Measurements from ENCODE around the gene ST7L. TPM values are rescaled to one million over a fixed set of nuclear protein-coding genes. Genes with fewer than 3 reads are reported as not detected.

The ST7L gene
- total RNA-seq, 1 donor from 2014 or later = 12.6 TPM

DNA sequence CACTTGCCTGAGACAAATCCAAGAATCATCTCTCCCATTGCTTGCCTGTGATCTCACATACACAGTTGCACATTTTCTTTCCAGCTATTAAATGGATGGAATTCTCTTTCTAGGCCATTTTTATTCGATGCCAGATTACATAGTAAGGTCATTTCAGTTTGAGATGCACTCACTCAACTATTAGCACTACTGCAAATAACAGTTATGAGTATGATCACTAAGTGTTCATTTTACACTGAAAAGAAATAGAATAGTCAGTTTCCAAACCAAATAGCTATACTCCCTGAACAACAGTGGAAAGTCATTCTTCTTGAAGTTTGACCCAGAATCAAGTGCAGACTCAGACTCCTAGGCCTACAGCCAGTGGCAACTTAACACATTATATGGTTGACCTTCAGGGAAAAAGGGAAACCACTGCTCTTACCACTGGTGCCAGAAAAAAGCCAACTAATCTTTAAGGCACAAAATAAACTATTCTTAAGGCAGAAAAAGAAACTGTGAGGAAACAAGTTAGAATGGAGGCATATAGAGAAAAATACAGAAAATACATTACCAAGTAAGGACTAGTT is 78.6 kb downstream of the ST7L start:
- TF ChIP-seq, protein P1, sequence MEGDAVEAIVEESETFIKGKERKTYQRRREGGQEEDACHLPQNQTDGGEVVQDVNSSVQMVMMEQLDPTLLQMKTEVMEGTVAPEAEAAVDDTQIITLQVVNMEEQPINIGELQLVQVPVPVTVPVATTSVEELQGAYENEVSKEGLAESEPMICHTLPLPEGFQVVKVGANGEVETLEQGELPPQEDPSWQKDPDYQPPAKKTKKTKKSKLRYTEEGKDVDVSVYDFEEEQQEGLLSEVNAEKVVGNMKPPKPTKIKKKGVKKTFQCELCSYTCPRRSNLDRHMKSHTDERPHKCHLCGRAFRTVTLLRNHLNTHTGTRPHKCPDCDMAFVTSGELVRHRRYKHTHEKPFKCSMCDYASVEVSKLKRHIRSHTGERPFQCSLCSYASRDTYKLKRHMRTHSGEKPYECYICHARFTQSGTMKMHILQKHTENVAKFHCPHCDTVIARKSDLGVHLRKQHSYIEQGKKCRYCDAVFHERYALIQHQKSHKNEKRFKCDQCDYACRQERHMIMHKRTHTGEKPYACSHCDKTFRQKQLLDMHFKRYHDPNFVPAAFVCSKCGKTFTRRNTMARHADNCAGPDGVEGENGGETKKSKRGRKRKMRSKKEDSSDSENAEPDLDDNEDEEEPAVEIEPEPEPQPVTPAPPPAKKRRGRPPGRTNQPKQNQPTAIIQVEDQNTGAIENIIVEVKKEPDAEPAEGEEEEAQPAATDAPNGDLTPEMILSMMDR (IDR thresholded peaks at IDR 0.05; ENCODE audit: borderline replicate concordance) = no peak
- intact Hi-C loops (cut with micrococcal nuclease) = no loop called here
- no peak overlapping the region for H3K27ac ChIP-seq (replicated peaks)
- H3K9me3 ChIP-seq (replicated peaks) = no peaks in the 10 kb centered on the region
- H3K36me3 ChIP-seq = peaks cover 30% of the 10 kb centered on the region
- H3K4me1 ChIP-seq = peaks cover 36% of the 10 kb centered on the region
- DNase-seq = no peak
- no peak overlapping the region for H3K4me3 ChIP-seq
- no peaks in the 10 kb centered on the region for H3K27me3 ChIP-seq (ENCODE audit: low read depth)

DNA sequence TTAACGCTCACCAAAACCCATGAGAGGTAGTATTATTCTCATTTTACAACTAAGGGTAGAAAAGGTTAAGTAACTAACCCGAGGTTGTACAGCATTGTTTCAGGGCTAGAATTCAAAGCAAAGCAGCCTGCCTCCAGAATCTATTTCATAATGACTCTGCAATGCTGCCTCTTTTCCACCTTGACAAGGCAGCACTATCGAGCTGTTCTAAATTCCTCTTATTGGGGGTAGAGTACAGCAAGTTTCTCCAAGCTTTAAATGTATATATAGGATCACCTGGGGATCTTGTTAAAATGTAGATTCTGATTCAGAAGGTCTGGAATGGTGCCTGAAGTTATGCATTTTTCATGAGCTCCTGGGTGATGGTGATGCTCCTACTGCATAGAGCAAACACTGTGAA is 80.1 kb downstream of the ST7L start:
- TF ChIP-seq, protein P1 (IDR thresholded peaks at IDR 0.05; ENCODE audit: borderline replicate concordance) = no peak
- H3K36me3 ChIP-seq = peaks cover 31% of the 10 kb centered on the region
- no peaks in the 10 kb centered on the region for H3K9me3 ChIP-seq (replicated peaks)
- H3K4me3 ChIP-seq = no peak overlapping the region
- no peak for DNase-seq
- H3K4me1 ChIP-seq = peaks cover 35% of the 10 kb centered on the region
- intact Hi-C loops (cut with micrococcal nuclease) = no loop called here
- no peak overlapping the region for H3K27ac ChIP-seq (replicated peaks)
- H3K27me3 ChIP-seq (ENCODE audit: low read depth) = no peaks in the 10 kb centered on the region

DNA sequence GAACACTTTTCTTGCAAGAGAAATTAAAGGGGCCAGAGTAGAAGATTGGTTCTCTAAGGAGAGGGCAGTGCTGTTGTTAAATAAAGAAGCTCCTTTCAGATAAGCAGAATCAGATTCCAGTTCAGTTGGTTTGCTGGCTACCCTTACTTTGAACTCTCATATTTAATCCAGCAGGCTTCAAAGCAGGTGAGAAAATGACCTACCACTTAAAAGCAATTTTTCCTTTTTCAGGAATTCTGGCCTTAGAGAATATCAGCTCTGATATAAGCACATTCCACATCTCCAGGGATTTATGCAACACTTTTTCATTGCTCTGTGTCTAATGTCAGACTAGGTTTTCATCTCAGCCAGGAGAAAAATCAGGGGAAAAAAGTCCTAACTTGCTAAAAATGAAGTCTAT is 81.5 kb downstream of the ST7L start:
- DNase-seq = no peak
- Histone ChIP-seq H3K27me3 (ENCODE audit: low read depth) (no peaks in the 10 kb centered on the region), H3K4me1 (peaks cover 38% of the 10 kb centered on the region), H3K36me3 (peaks cover 34% of the 10 kb centered on the region), H3K4me3 (no peak overlapping the region), H3K9me3 (replicated peaks) (no peaks in the 10 kb centered on the region), H3K27ac (replicated peaks) (no peak overlapping the region)
- TF ChIP-seq, protein P1 (IDR thresholded peaks at IDR 0.05; ENCODE audit: borderline replicate concordance) = no peak
- intact Hi-C loops (cut with micrococcal nuclease) = no loop called here

DNA sequence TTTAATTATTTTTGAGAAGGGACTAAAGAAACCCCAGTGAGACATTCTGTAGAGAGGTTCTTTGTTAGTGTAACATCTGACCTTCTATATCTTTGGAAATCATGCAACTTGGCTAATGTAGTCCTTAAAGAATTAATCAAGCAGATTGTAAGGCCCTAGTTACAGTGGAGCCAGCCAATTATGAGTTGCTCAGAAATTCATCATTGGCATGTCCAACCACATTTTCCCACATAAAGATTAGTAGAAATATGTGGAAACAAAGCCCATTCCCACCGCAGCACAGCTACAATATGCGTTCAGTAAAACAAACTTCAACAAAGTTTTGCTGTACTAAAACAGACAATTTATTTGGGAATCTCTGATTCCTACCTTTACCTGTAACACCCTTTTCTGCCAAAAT is 82.4 kb downstream of the ST7L start:
- DNase-seq = no peak
- peaks cover 46% of the 10 kb centered on the region for H3K4me1 ChIP-seq
- intact Hi-C loops (cut with micrococcal nuclease) = no loop called here
- no peaks in the 10 kb centered on the region for H3K27me3 ChIP-seq (ENCODE audit: low read depth)
- H3K9me3 ChIP-seq (replicated peaks) = no peaks in the 10 kb centered on the region
- TF ChIP-seq, protein P1 (IDR thresholded peaks at IDR 0.05; ENCODE audit: borderline replicate concordance) = no peak
- no peak overlapping the region for H3K27ac ChIP-seq (replicated peaks)
- peaks cover 25% of the 10 kb centered on the region for H3K36me3 ChIP-seq
- no peak overlapping the region for H3K4me3 ChIP-seq

DNA sequence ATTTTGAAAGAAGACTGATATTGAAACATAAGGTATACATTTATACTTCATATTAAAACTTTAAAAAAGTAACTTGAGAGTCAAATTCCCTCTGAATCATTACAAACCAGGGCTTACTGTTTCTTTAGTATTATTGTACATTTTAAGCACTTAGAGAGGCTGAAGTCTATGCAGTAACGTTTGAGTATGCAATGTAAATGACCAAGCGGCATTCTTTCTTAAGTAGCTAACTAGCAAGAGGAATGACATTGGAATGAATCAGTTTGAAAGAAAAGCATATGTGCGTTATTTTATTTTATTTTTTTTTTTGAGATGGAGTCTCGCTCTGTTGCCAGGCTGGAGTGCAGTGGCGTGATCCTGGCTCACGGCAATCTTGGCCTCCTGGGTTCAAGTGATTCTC is 85.9 kb downstream of the ST7L start:
- TF ChIP-seq, protein P1 (IDR thresholded peaks at IDR 0.05; ENCODE audit: borderline replicate concordance) = no peak
- Histone ChIP-seq H3K4me3 (no peak overlapping the region), H3K9me3 (replicated peaks) (no peaks in the 10 kb centered on the region), H3K36me3 (peaks cover 12% of the 10 kb centered on the region), H3K27me3 (ENCODE audit: low read depth) (no peaks in the 10 kb centered on the region), H3K27ac (replicated peaks) (no peak overlapping the region), H3K4me1 (peaks cover 47% of the 10 kb centered on the region)
- intact Hi-C loops (cut with micrococcal nuclease) = no loop called here
- no peak for DNase-seq

All from left ventricle myocardium inferior (tissue), 1 donor.